Measurements from ENCODE around the gene SPOCK3. TPM values are rescaled to one million over a fixed set of nuclear protein-coding genes. Genes with fewer than 3 reads are reported as not detected.

The SPOCK3 gene
- total RNA-seq, 1 donor, result not detected

DNA sequence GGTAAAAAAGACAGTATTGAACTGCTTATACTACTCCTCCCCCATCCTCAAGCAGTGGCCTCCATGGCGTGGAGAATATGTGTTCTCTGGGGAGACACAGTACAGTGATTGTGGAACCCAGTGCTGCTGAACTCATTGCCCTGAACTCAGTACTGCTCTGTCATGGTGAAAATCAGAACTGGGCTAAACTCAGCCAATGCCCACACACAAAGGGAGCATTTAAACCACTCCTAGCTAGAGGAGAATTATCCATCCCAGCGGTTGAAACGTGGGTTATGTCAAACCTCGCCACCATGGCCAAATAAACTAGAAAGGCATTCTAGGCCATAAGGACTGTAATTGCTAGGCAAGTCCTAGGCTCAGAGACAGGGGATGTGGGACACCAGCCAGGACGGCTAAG lies 131.8 kb downstream of the SPOCK3 start:
- Histone ChIP-seq H3K27ac (ENCODE audit: low read depth, low read length) (no peak overlapping the region), H2AFZ (ENCODE audit: low read length) (no peak overlapping the region), H3K4me1 (ENCODE audit: insufficient read depth, low read length) (no peaks in the 10 kb centered on the region), H4K20me1 (ENCODE audit: insufficient read depth, low read length) (no peaks in the 10 kb centered on the region), H3K4me2 (ENCODE audit: insufficient read depth, low read length) (no peak overlapping the region), H3K4me3 (ENCODE audit: insufficient read depth, low read length) (no peak overlapping the region), H3K27me3 (ENCODE audit: insufficient read depth, low read length) (no peaks in the 10 kb centered on the region), H3K79me2 (ENCODE audit: insufficient read depth, low read length) (no peaks in the 10 kb centered on the region), H3K36me3 (ENCODE audit: insufficient read depth, low read length) (no peaks in the 10 kb centered on the region), H3K9me3 (ENCODE audit: low read depth, low read length) (peaks cover 3% of the 10 kb centered on the region)
- no peak for DNase-seq (ENCODE audit: insufficient read length, low spot score, missing footprints)
- TF ChIP-seq CTCF (IDR thresholded peaks at IDR 0.05; ENCODE audit: extremely low read depth, low read depth, low read length), result no peak

DNA sequence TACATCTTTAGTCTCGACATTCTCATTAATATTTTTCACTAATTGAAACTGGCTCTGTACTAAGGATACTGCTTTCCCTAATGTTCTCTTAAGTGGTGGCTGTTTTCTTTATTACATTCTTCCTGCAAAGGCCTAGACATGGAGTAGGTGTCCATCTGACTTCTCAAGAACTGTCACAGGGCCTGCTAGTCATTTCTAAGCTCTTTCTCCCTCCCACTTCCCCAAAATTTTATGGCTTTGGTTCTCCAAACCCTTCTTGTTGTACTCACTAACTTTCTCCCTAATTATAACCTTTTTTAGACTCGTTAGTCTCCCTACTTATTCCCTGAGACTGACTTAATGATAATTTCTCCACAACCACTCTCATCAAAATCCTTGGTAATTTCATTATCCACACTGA lies 133.3 kb downstream of the SPOCK3 start:
- H2AFZ ChIP-seq (ENCODE audit: low read length), result no peak overlapping the region
- H3K27me3 ChIP-seq (ENCODE audit: insufficient read depth, low read length), result no peaks in the 10 kb centered on the region
- no peaks in the 10 kb centered on the region for H3K4me1 ChIP-seq (ENCODE audit: insufficient read depth, low read length)
- TF ChIP-seq CTCF (IDR thresholded peaks at IDR 0.05; ENCODE audit: extremely low read depth, low read depth, low read length), result no peak
- H4K20me1 ChIP-seq (ENCODE audit: insufficient read depth, low read length), result no peaks in the 10 kb centered on the region
- DNase-seq (ENCODE audit: insufficient read length, low spot score, missing footprints), result no peak
- H3K9me3 ChIP-seq (ENCODE audit: low read depth, low read length), result peaks cover 3% of the 10 kb centered on the region
- H3K79me2 ChIP-seq (ENCODE audit: insufficient read depth, low read length), result no peaks in the 10 kb centered on the region
- no peak overlapping the region for H3K4me2 ChIP-seq (ENCODE audit: insufficient read depth, low read length)
- H3K4me3 ChIP-seq (ENCODE audit: insufficient read depth, low read length), result no peak overlapping the region
- H3K27ac ChIP-seq (ENCODE audit: low read depth, low read length), result no peak overlapping the region
- H3K36me3 ChIP-seq (ENCODE audit: insufficient read depth, low read length), result no peaks in the 10 kb centered on the region

GRCh38 chr4:167100120-167100519 lies 134.2 kb downstream of the SPOCK3 start:
- TF ChIP-seq CTCF (IDR thresholded peaks at IDR 0.05; ENCODE audit: extremely low read depth, low read depth, low read length), result no peak
- Histone ChIP-seq H3K27ac (ENCODE audit: low read depth, low read length) (no peak overlapping the region), H2AFZ (ENCODE audit: low read length) (no peak overlapping the region), H3K36me3 (ENCODE audit: insufficient read depth, low read length) (no peaks in the 10 kb centered on the region), H3K4me1 (ENCODE audit: insufficient read depth, low read length) (no peaks in the 10 kb centered on the region), H3K27me3 (ENCODE audit: insufficient read depth, low read length) (no peaks in the 10 kb centered on the region), H3K4me3 (ENCODE audit: insufficient read depth, low read length) (no peak overlapping the region), H3K4me2 (ENCODE audit: insufficient read depth, low read length) (no peak overlapping the region), H3K79me2 (ENCODE audit: insufficient read depth, low read length) (no peaks in the 10 kb centered on the region), H3K9me3 (ENCODE audit: low read depth, low read length) (peaks cover 3% of the 10 kb centered on the region), H4K20me1 (ENCODE audit: insufficient read depth, low read length) (no peaks in the 10 kb centered on the region)
- DNase-seq (ENCODE audit: insufficient read length, low spot score, missing footprints), result no peak

DNA sequence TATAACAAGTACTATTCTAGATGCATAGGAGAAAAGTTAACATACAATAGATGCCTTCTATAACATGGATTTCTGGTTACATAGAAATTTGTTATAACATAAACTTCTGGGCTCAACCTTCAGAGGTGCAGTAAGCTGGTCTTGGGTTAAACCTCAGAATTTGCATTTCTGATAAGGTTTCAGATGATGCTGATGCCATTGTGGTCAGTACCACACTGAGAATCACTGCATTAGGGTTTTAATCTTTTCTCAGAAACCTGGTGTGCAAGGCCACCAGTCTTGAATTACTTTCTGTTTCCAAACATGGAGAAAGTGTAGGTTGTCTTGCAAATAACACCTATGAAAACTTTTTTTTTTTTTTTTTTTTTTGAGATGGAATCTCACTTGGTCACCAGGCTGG lies 146.2 kb downstream of the SPOCK3 start:
- Histone ChIP-seq H3K27me3 (ENCODE audit: insufficient read depth, low read length) (no peaks in the 10 kb centered on the region), H3K4me2 (ENCODE audit: insufficient read depth, low read length) (no peak overlapping the region), H4K20me1 (ENCODE audit: insufficient read depth, low read length) (no peaks in the 10 kb centered on the region), H3K4me3 (ENCODE audit: insufficient read depth, low read length) (no peak overlapping the region), H3K4me1 (ENCODE audit: insufficient read depth, low read length) (no peaks in the 10 kb centered on the region), H3K27ac (ENCODE audit: low read depth, low read length) (no peak overlapping the region), H3K36me3 (ENCODE audit: insufficient read depth, low read length) (no peaks in the 10 kb centered on the region), H2AFZ (ENCODE audit: low read length) (no peak overlapping the region), H3K9me3 (ENCODE audit: low read depth, low read length) (no peaks in the 10 kb centered on the region), H3K79me2 (ENCODE audit: insufficient read depth, low read length) (no peaks in the 10 kb centered on the region)
- DNase-seq (ENCODE audit: insufficient read length, low spot score, missing footprints), result no peak
- no peak for TF ChIP-seq CTCF (IDR thresholded peaks at IDR 0.05; ENCODE audit: extremely low read depth, low read depth, low read length)
